ENCODE measurements around the gene INPP5A. TPM values are rescaled to one million over a fixed set of nuclear protein-coding genes. Genes with fewer than 3 reads are reported as not detected.

INPP5A gene
- total RNA-seq, 1 donor, result 36.8 TPM

DNA sequence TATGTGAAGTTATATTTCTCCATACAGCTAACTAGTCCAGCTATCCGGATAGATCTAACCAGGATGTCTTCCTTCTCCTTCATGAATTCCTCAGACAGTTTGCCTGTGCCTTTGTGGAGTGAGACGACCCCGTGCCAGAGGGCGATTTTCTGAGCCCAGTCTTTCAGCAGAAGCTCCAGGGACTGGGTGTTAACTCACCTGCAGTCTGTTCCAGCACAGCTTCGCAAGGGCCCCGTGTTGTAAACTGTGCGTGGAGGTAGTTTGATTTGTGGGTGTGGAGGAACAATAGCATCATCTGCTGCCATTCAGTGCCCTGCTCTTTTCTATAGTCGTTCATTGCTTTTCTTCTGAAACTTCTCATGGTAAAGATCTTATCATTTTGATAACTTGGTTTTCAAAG lies 103.8 kb downstream of the INPP5A start:
- TF ChIP-seq, protein P1, sequence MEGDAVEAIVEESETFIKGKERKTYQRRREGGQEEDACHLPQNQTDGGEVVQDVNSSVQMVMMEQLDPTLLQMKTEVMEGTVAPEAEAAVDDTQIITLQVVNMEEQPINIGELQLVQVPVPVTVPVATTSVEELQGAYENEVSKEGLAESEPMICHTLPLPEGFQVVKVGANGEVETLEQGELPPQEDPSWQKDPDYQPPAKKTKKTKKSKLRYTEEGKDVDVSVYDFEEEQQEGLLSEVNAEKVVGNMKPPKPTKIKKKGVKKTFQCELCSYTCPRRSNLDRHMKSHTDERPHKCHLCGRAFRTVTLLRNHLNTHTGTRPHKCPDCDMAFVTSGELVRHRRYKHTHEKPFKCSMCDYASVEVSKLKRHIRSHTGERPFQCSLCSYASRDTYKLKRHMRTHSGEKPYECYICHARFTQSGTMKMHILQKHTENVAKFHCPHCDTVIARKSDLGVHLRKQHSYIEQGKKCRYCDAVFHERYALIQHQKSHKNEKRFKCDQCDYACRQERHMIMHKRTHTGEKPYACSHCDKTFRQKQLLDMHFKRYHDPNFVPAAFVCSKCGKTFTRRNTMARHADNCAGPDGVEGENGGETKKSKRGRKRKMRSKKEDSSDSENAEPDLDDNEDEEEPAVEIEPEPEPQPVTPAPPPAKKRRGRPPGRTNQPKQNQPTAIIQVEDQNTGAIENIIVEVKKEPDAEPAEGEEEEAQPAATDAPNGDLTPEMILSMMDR (IDR thresholded peaks at IDR 0.05; ENCODE audit: insufficient read depth, low read length), result no peak
- DNase-seq (ENCODE audit: low read depth), result no peak
- H3K4me3 ChIP-seq (ENCODE audit: low read depth, low read length), result no peak overlapping the region

- DNase-seq (ENCODE audit: low read depth), result no peak
- H3K4me3 ChIP-seq (ENCODE audit: low read depth, low read length), result no peak overlapping the region
These were observed 104.6 kb downstream of the INPP5A start for GRCh38 chr10:132641966-132642731.

GRCh38 chr10:132642732-132643008 lies 105.1 kb downstream of the INPP5A start:
- no peak overlapping the region for H3K4me3 ChIP-seq (ENCODE audit: low read depth, low read length)
- TF ChIP-seq, protein P1 (IDR thresholded peaks at IDR 0.05; ENCODE audit: insufficient read depth, low read length), result no peak
- no peak for DNase-seq (ENCODE audit: low read depth)

More at GRCh38 chr10:132641966-132642731, 104.6 kb downstream of the INPP5A start:
- TF ChIP-seq, protein P1 (IDR thresholded peaks at IDR 0.05; ENCODE audit: insufficient read depth, low read length), result no peak

DNA sequence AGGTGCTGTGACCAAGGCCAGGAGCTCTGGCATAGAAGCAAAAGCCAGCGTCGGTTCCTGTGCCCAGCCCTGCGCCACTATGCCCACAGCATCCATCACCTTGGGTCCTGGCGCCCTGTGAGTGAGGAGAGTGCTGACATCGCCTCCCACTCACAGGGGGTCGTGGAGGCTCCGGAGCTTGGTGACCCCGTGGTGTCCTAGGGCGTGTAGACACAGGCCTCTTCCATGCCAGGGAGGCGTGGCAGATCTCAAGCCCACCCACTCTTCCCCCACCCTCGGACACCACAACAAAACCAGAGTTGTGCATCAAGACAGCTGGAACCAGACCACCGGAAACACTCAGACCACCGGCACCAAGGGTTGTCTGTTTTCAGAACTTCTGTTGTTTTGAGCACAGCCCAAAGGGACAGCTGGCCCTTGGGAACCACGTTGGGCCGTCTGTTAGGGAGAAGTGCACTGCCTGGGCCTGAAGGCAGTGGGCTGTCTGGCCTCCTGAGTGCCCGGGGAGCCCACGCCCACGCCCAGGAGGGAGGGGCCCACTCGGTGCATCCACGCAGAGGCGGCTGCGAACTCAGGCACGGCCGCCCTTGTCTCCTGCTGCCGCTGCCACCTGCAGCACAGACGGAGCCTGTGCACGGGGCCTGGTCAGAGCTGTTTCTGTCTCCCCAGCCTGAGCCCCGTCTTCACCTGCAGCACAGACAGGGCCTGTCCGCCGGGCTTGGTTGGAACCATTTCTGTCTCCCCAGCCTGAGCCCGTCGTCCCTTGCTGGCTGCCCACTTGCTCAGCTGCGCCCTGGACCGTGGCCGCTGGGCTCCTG lies 106.3 kb downstream of the INPP5A start:
- H3K4me3 ChIP-seq (ENCODE audit: low read depth, low read length), result no peak overlapping the region
- no peak for DNase-seq (ENCODE audit: low read depth)
- TF ChIP-seq, protein P1 (IDR thresholded peaks at IDR 0.05; ENCODE audit: insufficient read depth, low read length), result no peak

DNA sequence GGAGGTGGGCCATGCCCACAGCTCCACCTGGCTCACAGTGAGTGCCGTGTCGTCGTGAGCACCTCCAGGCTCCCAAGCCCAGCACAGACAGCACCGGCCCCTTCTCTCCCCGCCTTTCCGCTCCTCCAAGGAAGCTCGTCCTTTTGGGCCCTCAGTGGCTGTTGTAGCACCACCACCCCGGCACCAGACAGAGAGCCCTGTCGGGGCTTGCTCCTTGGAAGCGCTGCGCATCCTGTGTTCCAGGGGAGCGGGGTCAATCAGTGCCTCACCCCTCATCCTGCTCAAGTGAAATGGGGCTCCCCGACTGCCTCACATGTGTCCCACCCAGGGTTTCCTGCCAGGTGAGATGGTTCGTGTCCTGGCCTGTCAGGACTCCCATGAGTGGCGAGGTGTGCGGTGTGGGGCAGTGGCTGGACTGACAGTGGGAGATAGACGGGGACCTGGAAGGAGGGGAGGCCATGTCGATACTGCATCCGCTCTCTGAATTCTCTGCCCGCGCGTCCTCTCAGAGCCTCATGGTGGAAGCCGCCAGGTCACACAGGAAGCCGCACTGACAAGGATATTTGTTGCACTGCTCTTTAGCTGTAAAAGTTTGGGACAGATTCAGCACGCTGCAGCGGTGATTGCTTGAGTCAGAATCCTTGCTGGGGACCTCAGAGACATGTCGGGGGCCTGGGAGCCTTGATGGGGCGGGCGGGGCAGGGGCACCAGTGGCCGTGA lies 107.1 kb downstream of the INPP5A start:
- TF ChIP-seq, protein P1 (IDR thresholded peaks at IDR 0.05; ENCODE audit: insufficient read depth, low read length), result no peak
- no peak overlapping the region for H3K4me3 ChIP-seq (ENCODE audit: low read depth, low read length)
- no peak for DNase-seq (ENCODE audit: low read depth)

DNA sequence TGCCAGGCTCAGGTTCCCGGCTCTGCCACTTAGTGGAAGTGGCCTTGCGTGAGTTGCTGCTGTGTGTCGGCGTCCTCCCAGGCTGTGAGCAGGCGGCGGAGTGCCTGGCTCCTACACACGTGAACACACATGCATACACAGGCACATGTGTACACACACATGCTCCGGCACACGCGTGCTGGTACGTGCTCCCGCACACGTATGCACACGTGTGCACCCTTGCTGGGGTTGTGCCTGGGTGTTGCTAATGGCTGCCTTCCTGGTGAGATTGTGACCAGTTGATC lies 107.6 kb downstream of the INPP5A start:
- H3K4me3 ChIP-seq (ENCODE audit: low read depth, low read length), result no peak overlapping the region

More for the DNA sequence above, 107.6 kb downstream of the INPP5A start:
- no peak for DNase-seq (ENCODE audit: low read depth)
- TF ChIP-seq, protein P1 (IDR thresholded peaks at IDR 0.05; ENCODE audit: insufficient read depth, low read length), result no peak

Measured in fibroblast of the aortic adventitia (primary cell).